K562 (cell line): ENCODE data around the gene COMMD10.

Source experiments
- CBX5 ChIP-seq: IDR thresholded peaks from 2 replicates; pipeline ENCODE4 v1.6.1; 2014; ENCODE audit warnings: low read depth, borderline replicate concordance
- CHD1 ChIP-seq: fragments of 200-600 bp; sonication (generic); IDR thresholded peaks from one replicate; pipeline ENCODE4 v1.6.1; 2012; ENCODE audit warnings: mild to moderate bottlenecking, moderate library complexity, low read length, inconsistent platforms
- JUND ChIP-seq, 2 experiments: IDR thresholded peaks; 2 replicates in 1 of 2; 3 replicates in 1 of 2; pipeline ENCODE4 v1.6.1; 2011; ENCODE audit warnings: borderline replicate concordance in 2 of 2, low read depth in 2 of 2, low read length in 2 of 2, improper control_type of control experiment in 1 of 2, missing biosample characterization in 1 of 2, missing genetic modification characterization in 1 of 2, missing genetic modification reagents in 1 of 2
- MTA2 ChIP-seq: fragments of 450-650 bp; IDR thresholded peaks from 2 replicates; pipeline ENCODE4 v1.6.1; 2016; ENCODE audit warnings: low read depth
- SMAD1 ChIP-seq: fragments of 150-350 bp; IDR thresholded peaks from 2 replicates; pipeline ENCODE4 v1.6.1; 2014; ENCODE audit warnings: low read length, low read depth; ENCODE audit not compliant: partially characterized antibody
- ZNF24 ChIP-seq: fragments of 450-650 bp; IDR thresholded peaks from 2 replicates; pipeline ENCODE4 v1.6.1; 2016
- TF ChIP-seq, protein P1 (sequence below): sonication (generic); formaldehyde crosslinking; IDR thresholded peaks from 2 replicates; pipeline ENCODE4 v1.8.1; 2023; ENCODE audit warnings: mild to moderate bottlenecking, missing genetic modification reagents
- TF ChIP-seq, protein P2 (sequence below), 3 experiments: IDR thresholded peaks in 2 of 3; conservative IDR thresholded peaks in 1 of 3; 2 replicates each; pipeline ENCODE4 v1.5.1; 2011 to 2012; ENCODE audit warnings: low read length in 3 of 3, mild to moderate bottlenecking in 3 of 3, control low read depth in 2 of 3, improper control_type of control experiment in 1 of 3, inconsistent platforms in 1 of 3, low read depth in 1 of 3, mixed read lengths in 1 of 3, moderate library complexity in 1 of 3; ENCODE audit not compliant: insufficient read depth in 2 of 3

GRCh38 chr5:116303810-116304209, 219.0 kb downstream of the COMMD10 start:
- TF ChIP-seq CHD1, result no peak
- TF ChIP-seq, protein P1, sequence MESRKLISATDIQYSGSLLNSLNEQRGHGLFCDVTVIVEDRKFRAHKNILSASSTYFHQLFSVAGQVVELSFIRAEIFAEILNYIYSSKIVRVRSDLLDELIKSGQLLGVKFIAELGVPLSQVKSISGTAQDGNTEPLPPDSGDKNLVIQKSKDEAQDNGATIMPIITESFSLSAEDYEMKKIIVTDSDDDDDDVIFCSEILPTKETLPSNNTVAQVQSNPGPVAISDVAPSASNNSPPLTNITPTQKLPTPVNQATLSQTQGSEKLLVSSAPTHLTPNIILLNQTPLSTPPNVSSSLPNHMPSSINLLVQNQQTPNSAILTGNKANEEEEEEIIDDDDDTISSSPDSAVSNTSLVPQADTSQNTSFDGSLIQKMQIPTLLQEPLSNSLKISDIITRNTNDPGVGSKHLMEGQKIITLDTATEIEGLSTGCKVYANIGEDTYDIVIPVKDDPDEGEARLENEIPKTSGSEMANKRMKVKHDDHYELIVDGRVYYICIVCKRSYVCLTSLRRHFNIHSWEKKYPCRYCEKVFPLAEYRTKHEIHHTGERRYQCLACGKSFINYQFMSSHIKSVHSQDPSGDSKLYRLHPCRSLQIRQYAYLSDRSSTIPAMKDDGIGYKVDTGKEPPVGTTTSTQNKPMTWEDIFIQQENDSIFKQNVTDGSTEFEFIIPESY (CRISPR knock-in tag), result no peak
- TF ChIP-seq JUND (IDR thresholded peaks at IDR 0.05; ENCODE audit: borderline replicate concordance, low read depth, low read length), result no peak
- no peak for TF ChIP-seq JUND (tag; IDR thresholded peaks at IDR 0.05; ENCODE audit: borderline replicate concordance, low read depth, low read length)
- TF ChIP-seq, protein P2, sequence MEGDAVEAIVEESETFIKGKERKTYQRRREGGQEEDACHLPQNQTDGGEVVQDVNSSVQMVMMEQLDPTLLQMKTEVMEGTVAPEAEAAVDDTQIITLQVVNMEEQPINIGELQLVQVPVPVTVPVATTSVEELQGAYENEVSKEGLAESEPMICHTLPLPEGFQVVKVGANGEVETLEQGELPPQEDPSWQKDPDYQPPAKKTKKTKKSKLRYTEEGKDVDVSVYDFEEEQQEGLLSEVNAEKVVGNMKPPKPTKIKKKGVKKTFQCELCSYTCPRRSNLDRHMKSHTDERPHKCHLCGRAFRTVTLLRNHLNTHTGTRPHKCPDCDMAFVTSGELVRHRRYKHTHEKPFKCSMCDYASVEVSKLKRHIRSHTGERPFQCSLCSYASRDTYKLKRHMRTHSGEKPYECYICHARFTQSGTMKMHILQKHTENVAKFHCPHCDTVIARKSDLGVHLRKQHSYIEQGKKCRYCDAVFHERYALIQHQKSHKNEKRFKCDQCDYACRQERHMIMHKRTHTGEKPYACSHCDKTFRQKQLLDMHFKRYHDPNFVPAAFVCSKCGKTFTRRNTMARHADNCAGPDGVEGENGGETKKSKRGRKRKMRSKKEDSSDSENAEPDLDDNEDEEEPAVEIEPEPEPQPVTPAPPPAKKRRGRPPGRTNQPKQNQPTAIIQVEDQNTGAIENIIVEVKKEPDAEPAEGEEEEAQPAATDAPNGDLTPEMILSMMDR (IDR thresholded peaks at IDR 0.05 in 2 of 3, conservative IDR thresholded peaks at IDR 0.05 in 1 of 3; ENCODE audit: insufficient read depth in 2 of 3, low read depth in 1 of 3, low read length in 3 of 3), result no peak
- no peak for TF ChIP-seq CBX5
- no peak for TF ChIP-seq MTA2
- no peak for TF ChIP-seq SMAD1
- no peak for TF ChIP-seq ZNF24
